Activated CD4-positive, alpha-beta T cell treated with anti-CD3 and anti-CD28 coated beads, Interleukin-10, Interleukin-2, amounts not matched to agents 100 ng/mL and 50 ng/mL, durations not matched to agents 16 hours and 8 hours (primary cell): ENCODE measurements around the gene TFG.

Source experiments
- DNase-seq: peaks from one replicate; pipeline ENCODE4 v3.0.0-alpha.2; 2020

The TFG gene

GRCh38 chr3:100708644-100708988, 678 bp upstream of the TFG start:
- DNase-seq = no peak

GRCh38 chr3:100709842-100710260, 557 bp downstream of the TFG start:
- peak; percentile 23 for DNase-seq

GRCh38 chr3:100710261-100710968, 1.1 kb downstream of the TFG start:
- peak; percentile 90 for DNase-seq

- DNase-seq = peak; percentile 5
These were observed 5.9 kb downstream of the TFG start for GRCh38 chr3:100715176-100715575.

- no peak for DNase-seq
These were observed 7.8 kb downstream of the TFG start for GRCh38 chr3:100717063-100717462.

- no peak for DNase-seq
These were observed 8.6 kb downstream of the TFG start for GRCh38 chr3:100717637-100718487.

- no peak for DNase-seq
These were observed 9.8 kb downstream of the TFG start for GRCh38 chr3:100719136-100719535.

- no peak for DNase-seq
These were observed 11.1 kb downstream of the TFG start for GRCh38 chr3:100720426-100720825.

GRCh38 chr3:100725935-100726513, 16.7 kb downstream of the TFG start:
- no peak for DNase-seq

- DNase-seq = no peak
These were observed 17.4 kb downstream of the TFG start for GRCh38 chr3:100726706-100727105.

- no peak for DNase-seq
These were observed 21.2 kb downstream of the TFG start for GRCh38 chr3:100730524-100730923.

GRCh38 chr3:100732435-100732834, 23.1 kb downstream of the TFG start:
- DNase-seq = no peak

GRCh38 chr3:100737334-100737733, 28.0 kb downstream of the TFG start:
- peak; percentile 18 for DNase-seq

GRCh38 chr3:100740207-100740606, 30.9 kb downstream of the TFG start:
- DNase-seq = peak; percentile 57

GRCh38 chr3:100743535-100743934, 34.2 kb downstream of the TFG start:
- DNase-seq = no peak

GRCh38 chr3:100744671-100745070, 35.4 kb downstream of the TFG start:
- no peak for DNase-seq

- no peak for DNase-seq
These were observed 36.3 kb downstream of the TFG start for GRCh38 chr3:100745617-100746016.

- no peak for DNase-seq
These were observed 36.8 kb downstream of the TFG start for GRCh38 chr3:100746092-100746491.

GRCh38 chr3:100748220-100748619, 38.9 kb downstream of the TFG start:
- no peak for DNase-seq

GRCh38 chr3:100748967-100749366, 39.7 kb downstream of the TFG start:
- no peak for DNase-seq

- no peak for DNase-seq
These were observed 44.6 kb downstream of the TFG start for GRCh38 chr3:100753846-100754245.

- no peak for DNase-seq
These were observed 45.5 kb downstream of the TFG start for GRCh38 chr3:100754563-100755334.

- no peak for DNase-seq
These were observed 47.1 kb downstream of the TFG start for GRCh38 chr3:100756441-100756840.
